UCSD-AML1 (cell line): ENCODE results near the gene PTPRJ.
"Not testable (repeated sequence)": the region's sequence is repeated elsewhere in the genome, so short reads cannot be mapped to it uniquely, and the experiment has no call there.

Experiments
- DNase-seq: peaks from one replicate; lab custom pipeline; 2025; ENCODE audit not compliant: unreplicated experiment; lab: John Stamatoyannopoulos, UW

The PTPRJ gene

GRCh38 chr11:48148749-48149148 is 168.4 kb downstream of the PTPRJ start:
- DNase-seq, result no peak

DNA sequence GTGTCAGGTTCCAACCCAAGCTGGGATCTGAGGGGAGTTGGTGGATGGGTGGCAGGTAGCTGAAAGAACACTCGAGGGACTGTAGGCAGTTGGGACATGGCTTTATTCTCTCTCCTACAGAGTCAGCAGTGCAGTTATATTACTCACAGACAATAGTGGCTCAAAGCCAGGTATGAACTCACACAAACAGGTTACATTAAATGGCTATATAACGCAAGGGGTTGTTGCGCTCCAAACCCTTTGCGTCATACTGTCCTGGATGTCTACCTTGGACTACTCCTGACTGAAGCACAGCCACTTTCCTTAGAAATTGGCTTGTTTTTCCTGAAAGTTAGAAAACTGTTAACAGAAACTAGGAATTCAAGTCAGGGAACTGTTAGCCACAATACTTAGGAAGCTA is 169.9 kb downstream of the PTPRJ start:
- no peak for DNase-seq

- no peak for DNase-seq
These were observed 173.8 kb downstream of the PTPRJ start for GRCh38 chr11:48154151-48154550.

GRCh38 chr11:48161951-48162884 is 181.9 kb downstream of the PTPRJ start:
- no peak for DNase-seq

DNA sequence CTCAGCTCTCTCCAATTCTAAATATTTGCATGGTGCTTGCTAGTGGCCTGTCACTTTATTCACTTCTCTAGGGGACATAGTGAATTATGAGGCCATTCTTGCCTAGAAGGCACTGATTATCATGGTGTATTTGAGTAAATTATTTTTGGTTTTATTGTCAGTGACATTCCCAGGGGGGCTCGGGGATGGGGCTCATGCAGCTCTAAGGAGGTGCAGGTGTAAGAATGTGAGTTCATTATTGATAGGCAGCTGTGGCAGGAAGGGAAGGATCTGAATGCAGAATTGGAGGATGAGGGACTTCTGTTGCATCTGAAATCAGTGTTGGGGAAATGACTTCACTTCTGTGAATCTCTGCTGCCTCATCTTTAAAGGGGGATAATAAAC is 182.5 kb downstream of the PTPRJ start:
- no peak for DNase-seq

- no peak for DNase-seq
These were observed 183.2 kb downstream of the PTPRJ start for GRCh38 chr11:48163360-48164100.

DNA sequence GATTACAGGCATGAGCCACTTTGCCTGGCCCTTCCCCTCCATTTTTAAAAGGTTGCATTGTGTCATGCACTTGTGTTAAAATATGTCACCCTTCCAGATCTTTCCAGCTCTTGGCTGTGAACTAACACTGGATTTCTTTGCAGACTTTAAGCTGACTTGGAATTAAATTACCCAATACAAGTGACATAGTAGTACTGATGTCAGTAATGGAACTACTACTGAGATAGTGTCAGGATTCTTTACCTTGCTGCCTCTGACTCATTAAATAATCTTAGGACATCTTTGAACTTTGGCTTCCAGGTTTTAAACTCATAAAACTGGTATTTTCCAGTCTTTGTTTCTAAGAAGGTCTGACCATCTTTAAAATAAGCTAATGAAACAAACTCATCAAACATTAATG is 184.5 kb downstream of the PTPRJ start:
- no peak for DNase-seq

DNA sequence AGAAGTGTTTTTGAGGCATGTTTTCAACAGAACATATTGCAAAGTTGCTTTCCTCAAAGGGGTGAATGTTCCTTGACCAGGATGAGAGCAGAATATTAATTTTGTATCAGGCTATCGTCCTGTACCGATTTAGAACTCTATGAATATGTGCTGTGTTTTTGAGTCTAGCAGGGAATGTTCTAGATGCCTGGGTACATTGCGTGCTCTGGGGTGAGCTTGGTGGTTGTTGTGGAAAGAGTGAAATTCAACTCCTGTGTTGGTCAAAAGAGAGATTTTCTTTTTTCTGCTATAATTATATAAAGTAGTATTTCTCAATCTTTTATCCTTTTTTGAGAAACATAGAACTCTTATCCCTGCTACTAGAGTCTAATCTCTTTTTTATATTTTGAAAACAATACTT is 185.1 kb downstream of the PTPRJ start:
- no peak for DNase-seq

DNA sequence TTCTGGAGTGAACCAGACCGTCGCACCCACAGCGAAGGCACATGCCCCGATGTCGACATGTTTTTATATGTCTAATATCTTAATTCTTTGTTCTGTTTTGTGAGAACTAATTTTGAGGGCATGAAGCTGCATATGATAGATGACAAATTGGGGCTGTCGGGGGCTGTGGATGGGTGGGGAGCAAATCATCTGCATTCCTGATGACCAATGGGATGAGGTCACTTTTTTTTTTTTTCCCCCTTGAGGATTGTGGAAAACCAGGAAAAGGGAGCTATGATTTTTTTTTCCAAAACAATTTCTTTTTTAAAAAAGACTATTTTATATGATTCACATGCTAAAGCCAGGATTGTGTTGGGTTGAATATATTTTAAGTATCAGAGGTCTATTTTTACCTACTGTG is 187.0 kb downstream of the PTPRJ start:
- DNase-seq, result no peak

GRCh38 chr11:48168815-48169214 is 188.5 kb downstream of the PTPRJ start:
- DNase-seq, result no peak

GRCh38 chr11:48169259-48169658 is 188.9 kb downstream of the PTPRJ start:
- no peak for DNase-seq

GRCh38 chr11:48169717-48170116 is 189.4 kb downstream of the PTPRJ start:
- DNase-seq, result no peak

DNA sequence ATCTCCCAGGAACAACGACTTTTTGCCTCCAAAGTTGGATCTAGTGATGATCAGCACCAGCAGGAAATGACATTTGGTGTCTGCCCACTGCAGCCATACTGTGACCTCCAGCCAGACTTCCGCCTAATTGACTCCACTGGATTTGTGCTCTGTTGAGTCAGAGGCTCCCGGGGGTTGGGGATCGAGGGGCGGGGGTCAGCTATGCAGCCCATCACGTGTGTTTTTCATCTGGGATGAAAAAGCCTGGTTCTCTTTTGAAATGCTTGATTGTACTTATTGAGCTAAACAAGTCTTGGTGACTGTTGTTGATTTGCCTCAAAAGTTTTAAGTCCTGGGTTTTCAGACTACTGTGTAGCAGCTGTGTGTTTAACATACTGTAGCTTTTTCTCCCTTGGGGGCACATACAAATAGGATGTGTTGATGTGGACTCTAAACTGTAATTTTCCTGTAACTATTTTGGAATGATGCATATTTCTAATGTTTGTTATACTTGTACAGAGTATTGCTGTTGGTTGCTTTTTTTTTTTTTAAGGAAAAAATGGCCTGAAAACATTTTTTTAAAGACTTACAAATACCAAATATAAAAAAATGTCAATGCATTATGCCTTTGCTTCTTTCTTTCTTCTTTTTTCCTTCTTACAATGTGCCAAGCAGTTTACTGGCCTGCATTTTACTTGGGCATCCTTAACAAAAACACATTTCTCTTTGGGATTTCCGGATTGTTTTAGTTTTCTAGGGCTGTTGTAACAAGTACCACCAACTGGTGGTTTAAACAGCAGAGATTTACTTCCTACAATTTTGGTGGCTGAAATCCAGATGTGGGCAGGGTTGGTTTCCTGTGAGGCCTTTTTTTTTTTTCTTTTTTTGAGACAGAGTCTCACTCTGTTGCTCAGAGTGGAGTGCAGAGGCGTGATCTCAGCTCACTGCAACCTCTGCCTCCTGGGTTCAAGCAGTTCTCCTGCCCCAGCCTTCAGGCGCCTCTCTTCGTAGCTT is 190.2 kb downstream of the PTPRJ start:
- DNase-seq, result no peak

GRCh38 chr11:48172818-48173609 is 192.7 kb downstream of the PTPRJ start:
- peak; percentile 54 for DNase-seq

- no peak for DNase-seq
These were observed 197.3 kb downstream of the PTPRJ start for GRCh38 chr11:48177661-48178060.

GRCh38 chr11:48180627-48181026 is 200.3 kb downstream of the PTPRJ start:
- no peak for DNase-seq

GRCh38 chr11:48182860-48183526 is 202.6 kb downstream of the PTPRJ start:
- no peak for DNase-seq

DNA sequence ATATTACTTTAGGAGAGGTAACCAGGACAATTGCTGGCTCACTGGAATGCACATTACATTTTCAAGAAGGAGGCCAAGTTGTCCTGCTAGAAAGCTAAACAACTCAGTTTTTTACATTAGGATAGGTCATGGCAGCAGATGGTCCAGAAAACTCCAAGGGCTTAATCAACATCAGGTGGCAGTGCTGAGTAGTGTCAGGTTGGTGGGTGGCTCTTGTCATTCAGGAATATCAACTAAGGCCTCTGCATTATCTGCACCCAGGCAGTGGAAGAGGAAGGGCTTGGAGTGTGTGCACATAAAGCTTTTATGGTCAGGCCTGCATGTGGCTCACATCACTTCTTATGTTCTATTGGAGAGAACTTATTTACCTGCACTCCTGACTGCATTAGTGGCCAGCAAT is 204.1 kb downstream of the PTPRJ start:
- no peak for DNase-seq

GRCh38 chr11:48190906-48191654 is 210.7 kb downstream of the PTPRJ start:
- not testable (repeated sequence) for DNase-seq
